Measurements from ENCODE around the gene PLPP2. TPM values are rescaled to one million over a fixed set of nuclear protein-coding genes. Genes with fewer than 3 reads are reported as not detected.

PLPP2 gene
- total RNA-seq, 2 experiments from 2014 or later, result 0.03 to 0.80 TPM

DNA sequence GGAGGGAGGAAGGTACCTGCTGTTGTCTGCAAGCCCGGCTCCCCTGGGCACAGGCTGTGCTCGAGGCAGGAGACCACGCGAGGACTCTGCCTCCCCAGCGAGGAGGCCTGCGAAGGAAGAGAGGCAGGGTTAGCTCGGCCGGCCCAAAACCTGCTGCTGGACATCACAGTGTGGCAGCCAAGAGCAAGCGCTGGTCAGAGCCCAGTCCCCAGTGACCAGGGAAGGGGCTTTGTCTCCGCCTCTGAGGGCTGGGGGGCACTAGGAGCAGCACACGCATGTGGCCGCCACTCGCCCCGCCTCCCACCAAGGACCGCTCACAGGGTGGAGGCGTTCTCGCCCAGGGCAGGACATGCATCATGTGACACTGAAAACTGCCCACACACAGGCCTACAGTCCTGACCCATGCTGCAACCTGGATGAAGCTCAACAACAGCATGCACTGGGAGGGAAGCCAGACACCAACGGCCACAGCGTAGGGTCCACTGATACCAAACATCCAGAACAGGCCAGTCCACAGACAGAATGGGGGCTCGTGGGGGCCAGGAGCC is 44.9 kb upstream of the PLPP2 start:
- TF ChIP-seq, protein P1, sequence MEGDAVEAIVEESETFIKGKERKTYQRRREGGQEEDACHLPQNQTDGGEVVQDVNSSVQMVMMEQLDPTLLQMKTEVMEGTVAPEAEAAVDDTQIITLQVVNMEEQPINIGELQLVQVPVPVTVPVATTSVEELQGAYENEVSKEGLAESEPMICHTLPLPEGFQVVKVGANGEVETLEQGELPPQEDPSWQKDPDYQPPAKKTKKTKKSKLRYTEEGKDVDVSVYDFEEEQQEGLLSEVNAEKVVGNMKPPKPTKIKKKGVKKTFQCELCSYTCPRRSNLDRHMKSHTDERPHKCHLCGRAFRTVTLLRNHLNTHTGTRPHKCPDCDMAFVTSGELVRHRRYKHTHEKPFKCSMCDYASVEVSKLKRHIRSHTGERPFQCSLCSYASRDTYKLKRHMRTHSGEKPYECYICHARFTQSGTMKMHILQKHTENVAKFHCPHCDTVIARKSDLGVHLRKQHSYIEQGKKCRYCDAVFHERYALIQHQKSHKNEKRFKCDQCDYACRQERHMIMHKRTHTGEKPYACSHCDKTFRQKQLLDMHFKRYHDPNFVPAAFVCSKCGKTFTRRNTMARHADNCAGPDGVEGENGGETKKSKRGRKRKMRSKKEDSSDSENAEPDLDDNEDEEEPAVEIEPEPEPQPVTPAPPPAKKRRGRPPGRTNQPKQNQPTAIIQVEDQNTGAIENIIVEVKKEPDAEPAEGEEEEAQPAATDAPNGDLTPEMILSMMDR (conservative IDR thresholded peaks at IDR 0.05; ENCODE audit: low read length), result no peak
- no peak for TF ChIP-seq EZH2phosphoT487 (IDR thresholded peaks at IDR 0.05; ENCODE audit: borderline replicate concordance, low read depth, low read length)
- Histone ChIP-seq H3K79me2 (ENCODE audit: insufficient read depth, low read depth, low read length) (peaks cover 46% of the 10 kb centered on the region), H3K27ac (ENCODE audit: low read depth, low read length, poor library complexity, severe bottlenecking) (no peak overlapping the region), H3K9me2 (ENCODE audit: insufficient read depth, low read length) (no peaks in the 10 kb centered on the region), H2AFZ (ENCODE audit: low read length) (no peak overlapping the region), H3K4me1 (ENCODE audit: insufficient read depth, low read length, poor library complexity, severe bottlenecking) (peaks cover 3% of the 10 kb centered on the region), H3K36me3 (ENCODE audit: insufficient read depth, low read length) (peaks cover 75% of the 10 kb centered on the region), H4K20me1 (ENCODE audit: insufficient read depth, low read length) (no peaks in the 10 kb centered on the region), H3K4me2 (ENCODE audit: low read length) (no peak overlapping the region), H3K4me3 (ENCODE audit: low read depth, low read length, poor library complexity, severe bottlenecking) (no peak overlapping the region), H3K9me3 (ENCODE audit: low read length) (peaks cover 12% of the 10 kb centered on the region)
- ChIA-PET POLR2A (no interaction called here), CTCF (ENCODE audit: unreplicated experiment) (no interaction called here)
- intact Hi-C loops (cut with micrococcal nuclease; ENCODE audit: unreplicated experiment), result no loop called here
- no TSS peak for BruUV-seq (replicated peaks)
- no peak for DNase-seq (ENCODE audit: low spot score)

DNA sequence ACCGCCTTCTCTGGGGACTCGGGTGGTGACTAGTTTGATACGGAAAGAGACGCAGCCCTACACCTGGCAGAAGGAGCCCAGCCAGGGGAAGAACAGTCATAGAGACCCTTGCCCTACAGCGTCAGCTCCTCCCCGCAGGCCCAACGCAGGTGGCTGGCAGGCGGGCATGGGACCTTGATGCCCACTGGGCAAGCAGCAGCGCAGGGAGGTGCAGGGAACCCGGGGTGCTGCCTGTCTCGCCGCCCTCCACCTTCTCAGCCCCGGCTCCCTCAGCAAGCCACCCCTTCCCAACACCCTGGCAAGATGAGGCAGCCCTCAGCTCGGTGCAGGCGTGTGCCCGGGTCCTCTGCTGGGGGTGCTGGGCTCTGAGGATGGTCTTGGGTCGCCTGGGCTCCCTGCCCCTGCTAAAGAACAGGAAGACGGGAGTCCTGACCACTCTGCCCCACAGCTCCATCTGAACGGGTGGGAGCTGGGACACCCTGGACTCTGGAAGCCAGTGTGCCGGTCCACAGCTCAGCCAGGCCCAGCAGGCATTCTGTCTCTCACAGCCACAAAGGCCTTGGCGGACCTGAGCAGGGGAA is 44.4 kb upstream of the PLPP2 start:
- no peaks in the 10 kb centered on the region for H4K20me1 ChIP-seq (ENCODE audit: insufficient read depth, low read length)
- peaks cover 17% of the 10 kb centered on the region for H3K9me3 ChIP-seq (ENCODE audit: low read length)
- POLR2A ChIA-PET, result no interaction called here
- TF ChIP-seq, protein P1 (conservative IDR thresholded peaks at IDR 0.05; ENCODE audit: low read length), result no peak
- TF ChIP-seq EZH2phosphoT487 (IDR thresholded peaks at IDR 0.05; ENCODE audit: borderline replicate concordance, low read depth, low read length), result no peak
- BruUV-seq (replicated peaks), result no TSS peak
- intact Hi-C loops (cut with micrococcal nuclease; ENCODE audit: unreplicated experiment), result no loop called here
- no peak overlapping the region for H3K4me3 ChIP-seq (ENCODE audit: low read depth, low read length, poor library complexity, severe bottlenecking)
- H3K9me2 ChIP-seq (ENCODE audit: insufficient read depth, low read length), result no peaks in the 10 kb centered on the region
- H3K4me1 ChIP-seq (ENCODE audit: insufficient read depth, low read length, poor library complexity, severe bottlenecking), result no peaks in the 10 kb centered on the region
- peaks cover 42% of the 10 kb centered on the region for H3K79me2 ChIP-seq (ENCODE audit: insufficient read depth, low read depth, low read length)
- DNase-seq (ENCODE audit: low spot score), result no peak
- H2AFZ ChIP-seq (ENCODE audit: low read length), result no peak overlapping the region
- CTCF ChIA-PET (ENCODE audit: unreplicated experiment), result no interaction called here
- H3K4me2 ChIP-seq (ENCODE audit: low read length), result no peak overlapping the region
- H3K36me3 ChIP-seq (ENCODE audit: insufficient read depth, low read length), result peaks cover 75% of the 10 kb centered on the region
- no peak overlapping the region for H3K27ac ChIP-seq (ENCODE audit: low read depth, low read length, poor library complexity, severe bottlenecking)

DNA sequence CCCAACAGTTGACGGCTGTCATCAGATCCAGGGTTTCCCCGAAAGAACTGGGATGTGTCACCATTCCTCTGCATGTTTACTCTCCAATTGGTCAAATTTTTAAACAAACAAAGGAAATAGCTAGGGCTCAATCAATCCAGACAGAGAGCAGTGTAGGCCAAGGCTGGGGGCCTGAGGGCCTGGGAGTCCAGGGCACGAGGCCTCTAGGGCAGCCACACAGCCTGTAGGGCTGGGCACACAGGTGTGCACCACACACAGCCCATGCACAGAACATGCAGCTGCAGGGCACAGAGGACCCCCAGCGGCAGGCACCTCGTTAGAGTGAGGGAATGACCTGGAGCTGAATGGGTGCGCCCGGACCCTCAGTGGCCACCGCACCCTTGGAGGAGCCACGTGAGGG is 43.9 kb upstream of the PLPP2 start:
- Histone ChIP-seq H3K9me3 (ENCODE audit: low read length) (peaks cover 19% of the 10 kb centered on the region), H3K27ac (ENCODE audit: low read depth, low read length, poor library complexity, severe bottlenecking) (no peak overlapping the region), H3K4me1 (ENCODE audit: insufficient read depth, low read length, poor library complexity, severe bottlenecking) (no peaks in the 10 kb centered on the region), H3K9me2 (ENCODE audit: insufficient read depth, low read length) (no peaks in the 10 kb centered on the region), H3K79me2 (ENCODE audit: insufficient read depth, low read depth, low read length) (peaks cover 37% of the 10 kb centered on the region), H3K4me2 (ENCODE audit: low read length) (no peak overlapping the region), H3K36me3 (ENCODE audit: insufficient read depth, low read length) (peaks cover 75% of the 10 kb centered on the region), H3K4me3 (ENCODE audit: low read depth, low read length, poor library complexity, severe bottlenecking) (no peak overlapping the region), H4K20me1 (ENCODE audit: insufficient read depth, low read length) (no peaks in the 10 kb centered on the region), H2AFZ (ENCODE audit: low read length) (no peak overlapping the region)
- DNase-seq (ENCODE audit: low spot score), result no peak
- intact Hi-C loops (cut with micrococcal nuclease; ENCODE audit: unreplicated experiment), result no loop called here
- CTCF ChIA-PET (ENCODE audit: unreplicated experiment), result no interaction called here
- no TSS peak for BruUV-seq (replicated peaks)
- POLR2A ChIA-PET, result no interaction called here
- TF ChIP-seq, protein P1 (conservative IDR thresholded peaks at IDR 0.05; ENCODE audit: low read length), result no peak
- no peak for TF ChIP-seq EZH2phosphoT487 (IDR thresholded peaks at IDR 0.05; ENCODE audit: borderline replicate concordance, low read depth, low read length)

Measured in OCI-LY7 (cell line).